Measurements from ENCODE around the gene PLA2G12A. TPM values are rescaled to one million over a fixed set of nuclear protein-coding genes. Genes with fewer than 3 reads are reported as not detected.

Gene PLA2G12A
- total and polyA plus RNA-seq, 2 experiments from 2014 or later, result 14.4 to 44.8 TPM

GRCh38 chr4:109723110-109723509, 6.8 kb downstream of the PLA2G12A start:
- Histone ChIP-seq H3K9ac (no peak overlapping the region), H3K36me3 (ENCODE audit: low read depth) (no peaks in the 10 kb centered on the region), H3K9me2 (ENCODE audit: insufficient read depth) (no peaks in the 10 kb centered on the region), H3K4me2 (ENCODE audit: unreplicated experiment) (no peak overlapping the region), H2AFZ (no peak overlapping the region), H3K79me2 (ENCODE audit: insufficient read depth) (peaks cover 43% of the 10 kb centered on the region), H3K4me1 (ENCODE audit: insufficient read depth) (0 out of 2 replicates have a peak, but pooled peaks cover 6% of the 10 kb centered on the region), H3K27ac (no peak overlapping the region), H3K9me3 (ENCODE audit: low read depth) (no peaks in the 10 kb centered on the region), H3F3A (ENCODE audit: insufficient read depth) (no peaks in the 10 kb centered on the region), H3K4me3 (no peak overlapping the region), H4K20me1 (ENCODE audit: insufficient read depth) (no peaks in the 10 kb centered on the region), H3K27me3 (replicated peaks; ENCODE audit: insufficient read depth) (no peaks in the 10 kb centered on the region)
- in situ Hi-C loops (cut with MboI), result no loop called here
- DNase-seq, result no peak
- WGBS, 2 experiments (ENCODE audit: low coverage in 1 of 2, low lambda C conversion rate in 2 of 2, missing lambda C conversion rate in 2 of 2), result 92 to 98% methylated on average over 2 of the region's 2 CpGs
- TF ChIP-seq EZH2 (IDR thresholded peaks at IDR 0.05; ENCODE audit: insufficient read depth, poor library complexity, severe bottlenecking), result no peak
- no peak for TF ChIP-seq EZH2phosphoT487 (IDR thresholded peaks at IDR 0.05; ENCODE audit: insufficient read depth, low read depth)

GRCh38 chr4:109722357-109722756, 7.5 kb downstream of the PLA2G12A start:
- Histone ChIP-seq H3K27me3 (replicated peaks; ENCODE audit: insufficient read depth) (no peaks in the 10 kb centered on the region), H4K20me1 (ENCODE audit: insufficient read depth) (no peaks in the 10 kb centered on the region), H3K79me2 (ENCODE audit: insufficient read depth) (peaks cover 35% of the 10 kb centered on the region), H3K9me2 (ENCODE audit: insufficient read depth) (no peaks in the 10 kb centered on the region), H3K9ac (no peak overlapping the region), H2AFZ (no peak overlapping the region), H3K27ac (no peak overlapping the region), H3F3A (ENCODE audit: insufficient read depth) (no peaks in the 10 kb centered on the region), H3K36me3 (ENCODE audit: low read depth) (no peaks in the 10 kb centered on the region), H3K4me2 (ENCODE audit: unreplicated experiment) (no peak overlapping the region), H3K9me3 (ENCODE audit: low read depth) (no peaks in the 10 kb centered on the region), H3K4me3 (no peak overlapping the region), H3K4me1 (ENCODE audit: insufficient read depth) (no peaks in the 10 kb centered on the region)
- DNase-seq, result no peak
- TF ChIP-seq EZH2phosphoT487 (IDR thresholded peaks at IDR 0.05; ENCODE audit: insufficient read depth, low read depth) (no peak), EZH2 (IDR thresholded peaks at IDR 0.05; ENCODE audit: insufficient read depth, poor library complexity, severe bottlenecking) (no peak)
- in situ Hi-C loops (cut with MboI), result no loop called here

DNA sequence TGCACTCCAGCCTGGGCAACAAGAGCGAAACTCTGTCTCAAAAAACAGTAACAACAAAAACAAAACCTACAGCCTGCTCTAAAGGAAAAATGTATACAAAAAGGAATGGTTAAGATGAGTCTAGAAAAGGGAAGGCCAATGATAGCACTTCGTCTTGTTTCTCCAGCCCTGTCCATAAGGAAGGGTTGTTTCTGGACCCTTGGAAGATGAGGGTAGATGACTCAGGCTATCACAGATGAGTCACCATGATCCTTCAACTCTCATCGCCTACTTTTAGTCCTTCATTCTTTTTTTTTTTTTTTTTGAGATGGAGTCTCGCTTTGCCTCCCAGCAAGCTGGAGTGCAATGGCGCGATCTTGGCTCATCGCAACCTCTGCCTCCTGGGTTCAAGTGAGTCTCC, 8.8 kb downstream of the PLA2G12A start:
- H3K4me2 ChIP-seq (ENCODE audit: unreplicated experiment), result no peak overlapping the region
- WGBS, 2 experiments (ENCODE audit: low coverage in 1 of 2, low lambda C conversion rate in 2 of 2, missing lambda C conversion rate in 2 of 2), result 84 to 88% methylated on average over 6 to 7 of the region's 7 CpGs
- H3K9ac ChIP-seq, result no peak overlapping the region
- H4K20me1 ChIP-seq (ENCODE audit: insufficient read depth), result no peaks in the 10 kb centered on the region
- H3F3A ChIP-seq (ENCODE audit: insufficient read depth), result no peaks in the 10 kb centered on the region
- in situ Hi-C loops (cut with MboI), result no loop called here
- H2AFZ ChIP-seq, result no peak overlapping the region
- H3K4me1 ChIP-seq (ENCODE audit: insufficient read depth), result no peaks in the 10 kb centered on the region
- H3K4me3 ChIP-seq, result no peak overlapping the region
- H3K9me3 ChIP-seq (ENCODE audit: low read depth), result no peaks in the 10 kb centered on the region
- peak; percentile 30 for DNase-seq
- H3K27ac ChIP-seq, result no peak overlapping the region
- peaks cover 26% of the 10 kb centered on the region for H3K79me2 ChIP-seq (ENCODE audit: insufficient read depth)
- H3K27me3 ChIP-seq (replicated peaks; ENCODE audit: insufficient read depth), result no peaks in the 10 kb centered on the region
- H3K36me3 ChIP-seq (ENCODE audit: low read depth), result no peaks in the 10 kb centered on the region
- no peak for TF ChIP-seq EZH2phosphoT487 (IDR thresholded peaks at IDR 0.05; ENCODE audit: insufficient read depth, low read depth)
- no peak for TF ChIP-seq EZH2 (IDR thresholded peaks at IDR 0.05; ENCODE audit: insufficient read depth, poor library complexity, severe bottlenecking)
- no peaks in the 10 kb centered on the region for H3K9me2 ChIP-seq (ENCODE audit: insufficient read depth)

DNA sequence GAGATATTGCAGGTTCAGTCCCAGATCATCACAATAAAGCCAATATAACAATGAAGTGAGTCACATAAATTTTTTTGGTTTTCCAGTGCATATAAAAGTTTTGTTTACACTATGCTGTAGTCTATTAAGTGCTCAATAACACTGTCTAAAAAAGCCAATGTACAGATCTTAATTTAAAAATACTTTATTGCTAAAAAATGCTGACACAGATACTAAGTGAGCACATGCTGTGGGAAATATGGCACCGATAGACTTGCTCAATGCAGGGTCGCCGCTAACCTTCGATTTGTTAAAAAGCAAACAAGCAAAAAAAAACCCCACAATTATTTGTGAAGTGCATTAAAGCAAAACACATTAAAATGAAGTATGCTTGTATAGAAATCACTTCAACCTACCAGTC, 10.3 kb downstream of the PLA2G12A start:
- Histone ChIP-seq H4K20me1 (ENCODE audit: insufficient read depth) (no peaks in the 10 kb centered on the region), H3K36me3 (ENCODE audit: low read depth) (no peaks in the 10 kb centered on the region), H3K27ac (no peak overlapping the region), H3K4me2 (ENCODE audit: unreplicated experiment) (no peak overlapping the region), H3F3A (ENCODE audit: insufficient read depth) (no peaks in the 10 kb centered on the region), H3K9me2 (ENCODE audit: insufficient read depth) (no peaks in the 10 kb centered on the region), H3K79me2 (ENCODE audit: insufficient read depth) (peaks cover 16% of the 10 kb centered on the region), H3K9me3 (ENCODE audit: low read depth) (no peaks in the 10 kb centered on the region), H2AFZ (no peak overlapping the region), H3K9ac (no peak overlapping the region), H3K27me3 (replicated peaks; ENCODE audit: insufficient read depth) (no peaks in the 10 kb centered on the region), H3K4me1 (ENCODE audit: insufficient read depth) (no peaks in the 10 kb centered on the region), H3K4me3 (no peak overlapping the region)
- WGBS, 2 experiments (ENCODE audit: low coverage in 1 of 2, low lambda C conversion rate in 2 of 2, missing lambda C conversion rate in 2 of 2), result 96 to 100% methylated on average over 4 of the region's 4 CpGs
- in situ Hi-C loops (cut with MboI), result no loop called here
- TF ChIP-seq EZH2 (IDR thresholded peaks at IDR 0.05; ENCODE audit: insufficient read depth, poor library complexity, severe bottlenecking), result no peak
- TF ChIP-seq EZH2phosphoT487 (IDR thresholded peaks at IDR 0.05; ENCODE audit: insufficient read depth, low read depth), result no peak
- no peak for DNase-seq

DNA sequence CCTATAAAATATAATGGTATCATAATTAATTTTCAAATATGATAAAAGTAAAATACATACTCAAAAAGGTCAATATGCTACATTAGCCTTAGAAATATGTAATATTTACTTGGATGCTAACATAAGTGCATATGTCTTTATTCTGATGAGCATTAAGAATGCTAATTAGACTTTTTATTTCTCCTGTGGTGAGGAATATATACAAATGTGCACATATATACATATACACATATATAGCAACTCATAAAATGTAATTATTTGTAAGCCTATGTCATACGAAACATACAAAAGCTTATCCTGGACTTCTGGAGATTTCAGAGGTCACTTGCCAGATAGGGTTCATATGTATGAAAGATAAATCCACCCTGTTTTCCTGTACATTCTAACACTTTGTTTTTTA, 11.1 kb downstream of the PLA2G12A start:
- H3K27me3 ChIP-seq (replicated peaks; ENCODE audit: insufficient read depth), result no peaks in the 10 kb centered on the region
- no peak overlapping the region for H3K4me2 ChIP-seq (ENCODE audit: unreplicated experiment)
- no peaks in the 10 kb centered on the region for H3K4me1 ChIP-seq (ENCODE audit: insufficient read depth)
- no peak overlapping the region for H3K9ac ChIP-seq
- no peak for DNase-seq
- H3K9me3 ChIP-seq (ENCODE audit: low read depth), result no peaks in the 10 kb centered on the region
- WGBS, 2 experiments (ENCODE audit: low coverage in 1 of 2, low lambda C conversion rate in 2 of 2, missing lambda C conversion rate in 2 of 2), result 97 to 100% methylated on average over 1 of the region's 1 CpG
- no peaks in the 10 kb centered on the region for H3F3A ChIP-seq (ENCODE audit: insufficient read depth)
- H4K20me1 ChIP-seq (ENCODE audit: insufficient read depth), result no peaks in the 10 kb centered on the region
- no peak overlapping the region for H3K4me3 ChIP-seq
- H3K36me3 ChIP-seq (ENCODE audit: low read depth), result peaks cover 3% of the 10 kb centered on the region; the same call in 1 of the 2 replicates
- peaks cover 14% of the 10 kb centered on the region for H3K79me2 ChIP-seq (ENCODE audit: insufficient read depth)
- in situ Hi-C loops (cut with MboI), result no loop called here
- no peaks in the 10 kb centered on the region for H3K9me2 ChIP-seq (ENCODE audit: insufficient read depth)
- no peak overlapping the region for H2AFZ ChIP-seq
- no peak overlapping the region for H3K27ac ChIP-seq
- TF ChIP-seq EZH2 (IDR thresholded peaks at IDR 0.05; ENCODE audit: insufficient read depth, poor library complexity, severe bottlenecking) (no peak), EZH2phosphoT487 (IDR thresholded peaks at IDR 0.05; ENCODE audit: insufficient read depth, low read depth) (no peak)

All from GM23248 (cell line).